Measurements from ENCODE around the gene C1orf52.
A peak's percentile ranks its signal among the peaks of the same experiment; 100 is the strongest.

Gene C1orf52

DNA sequence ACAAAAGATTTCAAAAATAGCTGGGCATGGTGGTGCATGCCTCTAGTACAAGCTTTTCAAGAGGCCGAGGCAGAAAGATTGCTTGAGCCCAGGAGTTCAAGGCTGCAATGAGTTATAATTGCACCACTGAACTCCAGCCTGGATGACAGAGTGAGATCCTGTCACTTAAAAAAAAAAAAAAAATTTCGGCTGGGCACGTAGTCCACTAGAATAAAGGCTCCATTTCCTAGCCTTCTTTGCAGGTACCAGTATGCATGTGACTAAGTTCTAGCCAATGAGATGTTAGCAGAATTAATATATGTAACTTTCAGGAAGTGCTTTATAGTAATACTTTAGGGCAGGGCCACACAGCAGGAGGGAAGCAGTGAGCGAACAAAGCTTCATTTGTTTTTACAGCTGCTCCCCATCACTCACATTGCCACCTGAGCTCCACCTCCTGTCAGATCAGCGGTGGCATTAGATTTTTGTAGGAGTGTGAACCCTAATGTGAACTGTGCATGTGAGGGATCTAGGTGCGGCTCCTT lies 29.8 kb downstream of the C1orf52 start:
- DNase-seq, result peak; percentile 17

DNA sequence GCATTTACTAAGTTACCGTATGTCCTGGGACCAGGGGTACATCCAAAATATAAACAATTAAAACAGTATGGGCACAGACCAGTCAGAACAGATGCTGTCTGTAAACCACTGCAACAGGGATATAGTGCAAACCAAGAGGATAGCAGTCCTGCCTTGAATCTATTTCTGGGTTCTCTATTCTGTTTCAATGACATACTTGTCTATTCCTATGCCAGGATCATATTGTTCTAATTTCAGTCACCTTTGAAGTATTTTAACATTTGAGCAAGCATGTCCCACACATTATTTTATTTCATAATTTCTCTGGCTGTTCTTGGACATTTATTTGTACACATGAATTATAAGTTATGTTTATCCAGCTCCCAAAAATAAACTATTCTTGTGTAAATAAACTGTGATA lies 30.5 kb downstream of the C1orf52 start:
- DNase-seq, result no peak

DNA sequence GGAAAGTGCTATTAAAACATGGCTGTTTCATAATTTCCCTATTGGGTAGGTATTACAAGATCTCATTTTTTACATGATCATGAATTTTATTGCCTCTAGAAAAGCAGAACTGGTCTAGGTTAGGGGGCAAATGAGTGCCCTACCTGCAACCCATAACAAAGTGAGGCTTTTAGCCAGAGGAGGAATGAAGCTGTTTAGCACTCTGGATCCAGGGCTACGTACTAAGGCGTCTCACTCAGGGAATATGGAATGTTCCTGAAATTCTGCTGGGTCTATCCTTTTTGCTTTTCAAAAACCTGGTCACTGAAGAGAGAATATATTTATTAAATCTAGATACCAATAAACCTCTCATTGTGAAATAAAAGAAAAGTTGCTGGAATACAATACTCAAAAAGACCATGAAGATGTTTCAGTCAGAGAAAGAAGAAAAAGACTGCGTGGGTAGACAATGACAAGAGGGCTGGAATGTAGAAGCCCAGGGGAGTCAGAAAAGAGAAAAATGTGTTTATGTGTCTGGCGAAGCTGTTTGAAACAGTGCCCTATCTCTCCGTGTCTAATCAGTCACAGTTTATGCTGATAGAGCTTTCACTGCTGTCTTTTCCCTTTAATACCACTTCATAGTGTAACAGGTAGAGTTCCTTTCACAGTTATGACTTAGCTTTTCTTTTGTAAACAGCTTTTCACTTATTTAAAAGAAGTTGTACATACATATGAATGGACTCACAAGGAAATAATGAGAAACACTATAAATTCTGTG lies 33.7 kb downstream of the C1orf52 start:
- DNase-seq, result no peak

DNA sequence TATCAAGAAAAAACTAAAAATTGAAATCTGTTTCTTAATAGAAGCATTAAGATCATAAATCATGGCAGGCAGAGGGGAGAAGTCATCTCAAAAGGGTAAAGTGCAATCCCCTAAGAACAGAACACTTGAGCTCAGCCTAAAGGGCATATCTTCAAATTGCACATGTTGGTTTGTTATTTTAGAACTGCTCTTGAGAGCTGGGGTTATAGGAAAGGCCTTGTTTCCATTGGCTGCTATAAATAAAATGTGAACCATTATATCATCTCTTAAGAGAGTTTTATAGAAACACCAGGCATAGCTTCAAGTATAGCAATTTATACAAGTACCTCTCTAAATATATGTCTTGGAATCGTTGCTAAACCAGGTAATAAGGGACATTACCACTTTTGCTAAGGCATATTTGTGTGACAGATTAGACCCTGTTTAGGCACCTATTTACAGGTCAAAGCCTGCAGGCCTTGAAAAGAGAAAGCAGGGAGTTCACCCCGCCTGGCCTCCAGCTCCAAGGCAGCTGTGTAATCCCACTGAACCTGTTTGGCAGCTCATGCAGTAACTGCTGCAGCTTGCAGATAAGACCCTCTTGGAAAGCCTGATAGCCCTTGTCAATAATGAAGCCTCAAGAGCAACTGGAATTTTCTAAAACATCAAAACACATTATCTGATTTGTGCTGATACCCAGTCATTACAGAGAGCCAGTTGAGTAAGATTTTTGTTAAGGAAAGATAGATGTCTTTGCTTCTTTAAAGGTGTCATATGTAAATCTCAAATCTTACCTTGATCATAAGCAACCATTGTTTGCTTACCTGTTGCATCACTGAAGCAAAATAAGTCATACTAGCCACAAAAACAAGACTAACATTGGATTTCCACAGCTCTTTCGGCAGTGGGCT lies 34.5 kb downstream of the C1orf52 start:
- peak; percentile 97 for DNase-seq

DNA sequence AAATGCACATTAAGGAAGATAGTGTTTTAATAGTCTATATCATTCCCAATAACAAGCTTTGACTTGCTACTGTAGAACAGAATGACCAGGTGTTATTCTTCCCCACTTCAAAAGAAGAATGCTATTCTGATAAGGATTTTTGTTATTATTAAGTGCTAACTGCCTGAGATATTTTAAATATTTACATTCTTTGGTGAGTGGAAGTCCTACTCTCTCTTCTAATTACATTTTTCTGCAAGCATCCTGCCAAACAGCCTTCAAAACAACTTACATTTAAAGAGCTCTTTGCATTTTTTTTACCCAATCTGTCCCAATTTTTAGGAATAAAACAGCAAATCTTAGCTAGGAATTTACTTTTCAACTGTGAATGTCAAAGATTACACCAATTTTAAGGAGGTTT lies 35.2 kb downstream of the C1orf52 start:
- peak; percentile 36 for DNase-seq

DNA sequence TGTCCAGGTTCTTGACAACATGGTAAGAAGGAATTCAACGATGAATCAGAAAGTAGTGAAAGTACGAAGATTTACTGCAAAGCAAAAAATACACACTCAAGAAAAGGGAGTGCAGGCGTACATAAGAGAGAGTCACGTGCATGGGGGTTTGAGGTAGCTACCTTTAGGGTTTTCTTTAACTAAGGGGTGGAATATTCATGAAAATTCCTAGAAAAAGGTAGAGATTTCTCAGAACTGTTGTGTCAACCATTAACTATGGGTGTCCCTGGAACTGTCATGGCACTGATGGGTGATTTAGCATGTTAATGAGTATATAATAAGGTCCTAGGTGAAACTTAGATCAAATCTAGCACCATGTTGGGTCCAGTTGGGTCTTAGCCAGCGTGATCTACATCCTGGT lies 36.1 kb downstream of the C1orf52 start:
- no peak for DNase-seq

DNA sequence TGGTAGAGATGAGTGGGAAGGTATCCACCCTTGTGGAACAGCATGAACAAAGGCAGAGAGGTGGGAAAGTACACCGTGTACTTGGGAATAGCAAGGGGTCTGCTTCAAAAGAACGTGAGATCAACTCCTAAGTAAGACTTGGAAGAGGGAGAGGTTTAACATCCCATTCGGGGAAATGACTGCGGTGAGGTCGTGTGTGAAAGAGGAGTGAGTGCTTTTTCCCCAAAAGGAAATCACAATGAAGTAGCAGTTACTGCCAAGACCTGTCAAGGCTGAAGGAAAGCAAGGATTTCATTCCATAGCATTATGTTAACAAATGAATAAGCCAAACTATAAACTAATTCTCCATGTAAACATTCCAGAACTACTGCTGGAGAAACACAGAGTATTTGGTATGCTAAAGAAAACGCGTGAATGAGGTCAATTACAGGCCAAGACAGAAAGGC lies 38.7 kb downstream of the C1orf52 start:
- DNase-seq, result no peak

DNA sequence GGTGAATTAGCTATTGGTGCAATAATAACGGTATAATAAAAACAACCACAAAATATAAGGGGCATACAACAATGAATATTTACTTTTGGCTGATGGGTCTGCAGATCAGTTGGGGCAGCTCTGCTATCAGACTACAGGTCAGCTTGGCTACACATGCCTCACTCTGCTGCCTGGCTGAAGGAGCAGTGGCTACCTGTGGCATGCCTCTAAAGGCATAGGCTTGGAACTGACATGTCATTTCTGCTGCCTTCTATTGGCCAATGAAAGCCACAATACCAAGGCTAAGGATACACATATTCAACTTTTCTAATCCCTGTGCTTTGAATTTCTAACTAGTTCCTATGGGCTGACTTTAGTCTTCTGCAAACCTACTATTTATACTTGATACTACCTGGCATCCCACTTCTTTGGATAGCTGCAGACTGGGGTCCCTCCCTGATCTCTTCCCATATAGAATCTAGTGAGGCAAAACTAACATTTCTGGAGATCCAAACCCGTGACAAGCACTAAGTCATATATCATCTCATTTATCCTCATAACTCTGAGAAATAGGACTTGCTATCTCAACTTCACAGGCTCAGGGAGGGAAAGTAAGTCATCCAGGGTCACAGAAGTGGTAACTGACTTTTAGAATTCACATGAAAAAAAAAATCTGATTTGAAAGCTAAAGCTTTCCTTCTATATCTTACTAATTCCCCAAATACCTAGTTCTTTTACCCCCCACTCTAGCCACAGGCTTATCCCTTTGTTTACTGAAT lies 39.4 kb downstream of the C1orf52 start:
- DNase-seq, result no peak

DNA sequence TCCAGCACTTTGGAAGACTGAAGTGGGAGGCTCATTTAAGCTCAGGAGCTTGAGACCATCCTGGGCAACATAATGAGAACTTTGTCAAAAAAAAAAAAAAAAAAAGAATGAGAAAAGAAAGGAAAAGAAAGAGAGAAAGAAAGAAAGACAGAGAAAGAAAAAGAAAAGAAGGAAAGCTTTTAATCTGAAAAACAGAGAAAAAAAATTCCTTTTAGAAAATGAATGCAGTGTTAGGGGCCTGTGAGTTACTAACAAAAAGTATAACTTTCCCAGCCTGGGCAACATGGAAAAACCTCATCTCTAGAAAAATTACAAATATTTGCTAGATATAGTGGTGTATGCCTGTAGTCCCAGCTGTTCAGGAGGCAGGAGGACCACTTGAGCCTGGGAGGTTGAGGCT lies 42.8 kb downstream of the C1orf52 start:
- no peak for DNase-seq

DNA sequence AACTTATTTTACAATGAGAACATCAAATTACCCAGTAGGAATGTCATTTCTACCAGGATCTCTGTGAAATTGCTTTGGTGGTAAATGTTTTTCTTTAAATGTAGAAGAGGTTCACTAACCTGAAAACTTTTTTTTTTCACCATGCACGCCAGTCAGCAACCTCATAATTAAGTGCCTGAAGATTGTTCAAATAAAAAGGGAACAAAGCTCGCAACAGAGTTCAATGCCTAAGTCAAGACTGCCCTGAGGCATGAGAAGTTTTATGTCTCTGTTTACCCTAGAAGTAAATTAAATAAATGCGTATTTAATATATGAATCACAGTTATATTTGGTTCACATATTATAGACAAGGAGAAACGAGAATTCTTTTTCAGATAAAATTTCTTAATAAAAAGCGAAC lies 44.8 kb downstream of the C1orf52 start:
- DNase-seq, result no peak

DNA sequence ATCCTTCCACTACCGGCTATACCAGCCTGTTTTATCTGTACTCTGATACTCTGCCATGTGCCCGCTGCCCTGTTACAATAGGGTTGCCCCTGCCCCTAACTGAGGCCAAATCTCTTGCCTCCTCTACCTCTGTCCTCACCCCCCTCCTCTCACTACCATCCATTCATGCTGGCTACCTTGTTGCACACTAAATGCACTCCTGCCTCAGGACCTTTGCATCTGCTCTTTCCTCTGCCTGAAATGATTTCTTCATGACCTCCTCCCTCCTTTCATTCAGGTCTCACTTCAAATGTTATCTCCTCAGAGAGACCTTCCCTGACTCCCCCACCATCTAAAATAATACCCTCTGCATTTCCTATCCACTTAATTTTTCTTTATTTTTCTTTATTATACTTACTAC lies 51.0 kb downstream of the C1orf52 start:
- DNase-seq, result no peak

DNA sequence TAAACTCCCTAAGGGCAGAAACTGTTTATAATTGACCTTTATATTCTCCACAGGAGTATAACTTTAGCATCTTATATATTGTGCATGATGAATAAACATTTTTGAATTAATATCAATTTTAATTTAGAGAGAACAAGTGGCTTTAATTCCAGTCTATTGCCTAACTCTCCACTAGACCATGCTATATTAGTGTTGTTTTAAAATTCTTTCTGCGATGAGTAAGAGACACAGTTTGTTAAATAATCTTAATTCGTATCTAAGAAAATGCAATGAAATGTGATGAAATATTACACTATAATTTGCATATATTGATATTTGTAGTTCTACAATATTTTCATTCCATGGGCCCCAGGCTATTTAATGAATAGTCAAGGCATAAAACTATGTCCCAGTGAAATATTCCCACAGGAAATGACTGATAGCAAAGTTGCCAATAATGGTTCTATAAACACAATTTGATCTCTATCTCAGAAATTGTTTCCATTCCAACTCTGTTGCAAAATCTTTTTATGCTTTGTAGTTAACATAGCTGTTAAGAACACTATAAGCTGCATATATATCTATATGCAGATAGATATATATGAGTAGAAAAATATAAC lies 55.8 kb downstream of the C1orf52 start:
- no peak for DNase-seq

DNA sequence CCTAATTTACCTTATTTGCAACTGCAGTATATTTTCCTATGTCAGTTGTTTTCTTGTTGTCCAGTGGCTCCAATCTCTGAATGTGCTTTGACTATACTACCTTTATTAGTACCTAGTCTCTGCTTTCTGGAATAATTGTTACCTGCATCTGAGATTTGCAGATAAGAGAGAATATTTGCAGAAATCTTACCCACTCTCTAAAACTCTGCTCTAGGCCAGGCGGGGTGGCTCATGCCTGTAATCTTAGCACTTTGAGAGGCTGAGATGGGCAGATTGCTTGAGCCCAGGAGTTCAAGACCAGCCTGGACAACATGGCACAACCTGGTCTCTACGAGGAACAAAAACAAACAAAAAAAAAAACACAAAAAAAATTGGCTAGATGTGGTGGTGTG lies 56.6 kb downstream of the C1orf52 start:
- no peak for DNase-seq

DNA sequence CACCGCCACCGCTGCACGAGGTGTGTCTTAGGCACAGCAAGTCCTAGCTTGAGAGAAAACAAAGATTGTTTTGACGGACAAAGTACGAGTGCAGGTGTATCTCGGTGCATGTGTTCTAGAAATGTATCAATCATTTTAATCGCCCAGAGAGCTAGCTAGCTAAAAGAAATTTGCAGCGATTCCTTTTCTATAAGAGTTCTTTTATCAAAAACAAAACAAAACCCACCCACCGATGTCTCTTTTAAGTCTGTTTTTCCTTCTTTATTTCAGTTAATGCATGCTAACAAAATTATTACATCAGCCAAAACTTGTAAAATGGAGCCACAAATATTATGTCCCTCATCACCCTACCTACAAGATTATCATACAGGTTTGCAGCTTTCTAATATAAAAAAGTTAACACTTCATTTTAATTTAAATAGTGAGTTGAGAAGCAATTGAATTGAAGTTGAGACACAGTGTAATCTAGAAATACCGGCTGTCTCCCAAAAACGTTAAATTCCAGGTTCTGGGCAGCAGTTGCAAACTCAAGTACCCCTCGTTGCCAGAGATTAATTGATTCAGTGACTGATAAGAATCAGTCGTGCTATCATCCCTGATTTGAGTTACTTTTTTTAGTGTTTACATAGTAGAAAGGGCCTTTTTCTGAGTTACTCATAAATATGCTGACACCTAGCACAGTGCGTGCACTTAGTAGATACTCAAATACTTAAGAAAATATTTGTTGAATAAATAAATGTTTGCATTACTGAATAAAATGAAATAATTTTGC lies 57.2 kb downstream of the C1orf52 start:
- peak; percentile 80 for DNase-seq

DNA sequence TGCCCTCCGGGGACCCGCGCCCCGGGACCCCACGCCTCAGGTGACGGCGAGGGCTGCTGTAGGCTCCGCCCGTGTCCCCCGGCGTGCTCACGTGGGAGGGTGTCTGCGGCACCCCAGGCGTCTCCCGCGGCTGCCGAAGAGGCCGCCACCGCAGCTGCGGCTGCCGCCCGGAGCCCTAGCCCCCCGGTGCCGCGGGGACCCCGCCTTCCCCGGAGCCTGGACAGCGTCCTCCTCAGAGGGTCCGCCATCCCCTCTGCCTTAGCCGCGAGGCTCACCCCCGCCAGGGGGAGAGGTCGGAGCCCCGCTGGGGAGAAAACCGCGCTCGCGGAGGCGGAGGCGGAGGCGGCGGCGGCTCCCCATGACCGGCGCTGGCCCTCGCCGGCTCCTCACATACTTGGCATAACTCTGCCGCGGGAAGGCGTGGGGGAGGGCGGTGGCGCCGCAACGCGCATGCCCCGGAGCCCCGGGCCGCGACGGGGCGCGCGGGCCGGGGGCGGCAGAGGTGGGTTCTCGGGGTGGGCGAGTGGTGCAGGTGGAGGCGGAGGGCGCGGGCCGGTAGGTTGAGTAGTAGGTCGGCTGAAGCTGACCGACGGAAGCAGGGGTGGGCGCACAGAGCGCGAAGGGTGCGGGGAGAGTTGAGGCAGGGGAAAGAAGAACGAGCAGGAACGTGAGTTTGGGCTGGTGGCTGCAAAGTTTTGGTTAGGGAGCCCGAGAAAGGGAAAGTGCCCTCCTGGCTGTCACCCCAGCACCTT lies 57.9 kb downstream of the C1orf52 start:
- peak; percentile 30 for DNase-seq

DNA sequence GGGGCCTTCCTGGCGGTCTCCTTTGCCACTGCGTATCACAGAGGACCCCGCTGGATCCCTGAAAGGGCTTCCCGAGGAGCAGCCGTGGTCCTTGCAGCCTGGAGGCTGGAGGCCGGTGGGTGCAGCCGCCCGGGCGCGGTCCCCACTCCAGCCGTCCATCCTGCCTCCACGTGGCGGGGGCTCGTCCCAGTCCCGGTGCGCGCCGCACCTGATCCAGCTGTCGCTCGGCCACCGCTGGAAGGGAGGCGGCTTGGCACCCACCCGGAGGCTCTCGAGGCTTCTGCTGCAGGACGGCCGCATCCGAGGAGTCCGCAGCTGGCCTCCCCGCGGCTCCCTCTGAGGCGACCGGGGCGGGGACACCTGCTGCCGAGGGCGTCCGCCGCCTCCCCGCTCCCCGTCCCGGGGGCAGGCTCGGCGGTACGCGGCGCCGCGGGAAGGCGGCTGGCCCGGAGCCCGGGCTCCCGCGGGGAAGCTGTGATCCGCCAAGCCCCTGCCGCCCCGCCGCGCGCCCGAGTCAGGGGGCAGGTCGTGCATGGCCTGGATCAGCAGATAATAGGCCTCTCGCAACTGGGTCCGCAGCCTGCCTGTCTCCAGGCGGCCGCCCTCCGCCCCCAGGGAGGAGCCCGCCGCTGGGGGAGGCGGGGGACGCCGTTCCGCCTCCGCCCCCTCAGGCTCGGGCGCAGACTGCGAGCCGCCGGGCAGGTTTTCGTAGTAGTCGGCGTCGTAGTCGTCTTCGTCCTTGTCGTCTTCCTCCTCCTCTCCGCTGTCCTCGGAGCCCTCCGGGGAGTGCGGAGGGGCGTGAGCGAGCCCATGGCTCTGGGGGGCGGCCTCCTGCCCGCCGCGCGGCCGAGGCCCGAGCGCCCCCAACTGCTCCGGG lies 58.8 kb downstream of the C1orf52 start, which contains the start of gene SYDE2:
Gene SYDE2, minus strand, starts transcription at position 554 of the 877 bp plus-strand sequence. Its CDS starts 20 bp downstream, at position 534.
- peak; percentile 60 for DNase-seq
